Activated T-helper 1 cell treated with anti-CD3 and anti-CD28 coated beads, Interleukin-2, amount 50 U/mL, for 16 hours (primary cell): ENCODE data around the gene C2CD4C.
"Not testable (repeated sequence)": the region's sequence is repeated elsewhere in the genome, so short reads cannot be mapped to it uniquely, and the experiment has no call there.

Experiments
- DNase-seq, 2 donors: peaks; one replicate each; pipeline ENCODE4 v3.0.0-alpha.2; 2020; ENCODE audit warnings: low read depth in 1 of 2, low spot score in 1 of 2

C2CD4C gene

GRCh38 chr19:415292-415691 lies 6.3 kb upstream of the C2CD4C start:
- no peak for DNase-seq

- DNase-seq = no peak
Observed at GRCh38 chr19:413756-414420, 4.9 kb upstream of the C2CD4C start.

- no peak for DNase-seq
Observed at GRCh38 chr19:412356-413355, 3.7 kb upstream of the C2CD4C start.

- no peak for DNase-seq
Observed at GRCh38 chr19:411723-412355, 2.9 kb upstream of the C2CD4C start.

DNA sequence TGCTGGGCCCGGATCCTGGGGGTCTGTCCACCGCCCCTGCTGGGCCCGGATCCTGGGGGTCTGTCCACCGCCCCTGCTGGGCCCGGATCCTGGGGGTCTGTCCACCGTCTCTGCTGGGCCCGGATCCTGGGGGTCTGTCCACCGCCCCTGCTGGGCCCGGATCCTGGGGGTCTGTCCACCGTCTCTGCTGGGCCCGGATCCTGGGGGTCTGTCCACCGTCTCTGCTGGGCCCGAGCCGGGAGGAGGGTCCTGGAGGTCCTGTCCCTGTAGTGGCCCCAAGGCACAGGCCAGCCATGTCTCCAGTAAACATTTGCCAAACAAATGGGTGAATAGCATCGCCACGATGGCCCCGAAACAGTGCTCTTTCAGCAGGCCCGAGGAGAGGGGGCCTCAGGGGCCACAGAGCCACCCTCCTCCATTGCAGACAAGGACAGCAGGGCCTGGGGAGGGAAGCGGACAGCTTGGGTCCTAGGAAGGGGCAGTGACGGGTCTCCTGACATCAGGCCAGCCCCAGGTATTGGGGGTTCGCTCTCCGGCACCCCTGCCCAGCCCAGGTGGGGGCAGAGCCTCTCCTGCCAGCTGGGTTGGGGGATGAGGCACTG lies 2.3 kb upstream of the C2CD4C start:
- DNase-seq = not testable (repeated sequence)

- DNase-seq = no peak
Observed at GRCh38 chr19:410243-410781, 1.4 kb upstream of the C2CD4C start.

DNA sequence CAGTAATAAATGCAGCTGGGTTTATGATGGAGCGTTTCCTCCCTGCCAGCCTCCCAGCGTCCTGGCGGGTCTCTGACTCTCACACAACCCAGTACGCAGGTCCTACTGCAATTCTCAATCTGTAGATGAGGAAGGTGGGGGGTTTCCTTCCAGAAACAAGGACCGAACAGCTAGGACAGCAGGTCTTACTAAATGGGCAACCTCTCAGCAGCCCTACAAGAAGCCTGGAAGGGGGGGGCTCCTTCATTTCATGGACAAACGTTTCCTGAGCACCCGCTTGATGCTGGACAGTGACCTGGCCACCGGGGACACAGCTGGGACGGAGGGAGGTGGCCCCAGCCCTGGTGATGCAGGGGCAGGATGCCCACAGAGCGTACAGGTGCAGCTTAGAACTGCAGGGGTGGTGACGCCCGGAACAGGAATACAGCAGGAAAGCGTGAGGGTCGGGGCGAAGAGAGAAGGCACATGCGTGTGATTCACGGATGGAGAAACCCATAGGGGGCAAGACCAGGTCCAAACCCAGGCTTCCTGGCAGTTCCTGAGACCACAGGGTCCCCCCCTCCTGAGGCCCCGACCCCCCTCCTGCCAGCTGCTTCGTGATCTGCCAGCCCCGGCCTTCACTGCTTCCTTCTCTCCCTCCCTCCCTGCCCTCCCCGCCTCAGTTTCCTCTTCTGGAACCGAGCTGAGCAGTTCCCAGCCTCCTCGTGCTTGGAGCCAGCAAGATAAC lies 732 bp upstream of the C2CD4C start:
- no peak for DNase-seq

DNA sequence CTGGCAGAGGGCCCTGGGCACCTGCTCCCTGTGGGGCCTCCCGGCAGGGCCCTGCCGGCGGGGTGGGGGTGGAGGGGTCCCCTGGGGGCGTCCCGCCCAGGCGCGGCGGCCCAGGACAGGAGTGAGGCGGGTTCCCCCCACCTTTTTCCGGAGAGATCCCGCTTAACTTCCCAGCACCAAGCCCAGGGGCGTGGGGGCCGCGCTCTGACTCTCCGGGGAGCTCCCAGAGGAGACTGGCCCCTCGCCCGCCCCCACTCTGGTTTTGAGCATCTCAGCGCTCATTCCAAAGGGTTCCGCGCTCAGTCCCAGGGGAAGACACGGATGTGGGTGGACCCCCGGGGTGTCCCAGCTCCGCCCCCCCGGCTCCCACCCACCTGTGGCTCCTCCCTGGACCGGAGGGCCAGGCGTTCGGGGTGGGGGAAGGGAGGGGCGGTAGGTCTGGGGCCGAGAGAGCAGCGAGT lies 476 bp downstream of the C2CD4C start:
- DNase-seq = no peak

- DNase-seq = no peak
Observed at GRCh38 chr19:407511-408440, 1.2 kb downstream of the C2CD4C start.

DNA sequence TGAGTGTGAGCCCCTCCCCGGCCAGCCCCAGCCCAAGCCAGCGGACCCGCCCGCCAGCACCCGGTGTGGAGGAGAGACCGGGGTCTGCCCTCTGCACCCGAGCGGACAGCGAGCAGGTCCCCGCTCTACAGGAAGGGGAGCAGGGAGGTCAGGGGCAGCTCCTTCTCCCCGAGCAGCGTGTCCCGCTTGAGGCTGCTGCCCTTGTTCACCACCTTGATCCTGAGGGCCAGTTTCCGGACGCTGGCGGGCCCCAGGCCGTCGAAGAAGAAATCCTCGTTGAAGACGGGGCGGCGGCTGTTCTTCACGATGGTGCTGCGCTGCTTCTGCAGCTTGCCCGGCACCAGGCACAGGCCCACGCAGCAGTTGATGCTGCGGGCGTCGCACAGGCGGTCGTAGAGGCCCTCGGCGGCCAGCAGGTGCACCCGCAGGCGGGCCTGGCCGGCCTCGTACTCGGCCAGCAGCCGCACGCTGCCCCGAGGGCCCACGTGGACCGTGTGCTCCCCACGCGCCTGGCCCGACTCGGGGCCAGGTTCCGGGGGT lies 1.9 kb downstream of the C2CD4C start:
- no peak for DNase-seq

GRCh38 chr19:406135-406781 lies 2.7 kb downstream of the C2CD4C start:
- DNase-seq = no peak

GRCh38 chr19:405121-405965 lies 3.6 kb downstream of the C2CD4C start:
- no peak for DNase-seq

GRCh38 chr19:403221-404027 lies 5.5 kb downstream of the C2CD4C start:
- no peak for DNase-seq

GRCh38 chr19:402786-403185 lies 6.2 kb downstream of the C2CD4C start:
- no peak for DNase-seq

DNA sequence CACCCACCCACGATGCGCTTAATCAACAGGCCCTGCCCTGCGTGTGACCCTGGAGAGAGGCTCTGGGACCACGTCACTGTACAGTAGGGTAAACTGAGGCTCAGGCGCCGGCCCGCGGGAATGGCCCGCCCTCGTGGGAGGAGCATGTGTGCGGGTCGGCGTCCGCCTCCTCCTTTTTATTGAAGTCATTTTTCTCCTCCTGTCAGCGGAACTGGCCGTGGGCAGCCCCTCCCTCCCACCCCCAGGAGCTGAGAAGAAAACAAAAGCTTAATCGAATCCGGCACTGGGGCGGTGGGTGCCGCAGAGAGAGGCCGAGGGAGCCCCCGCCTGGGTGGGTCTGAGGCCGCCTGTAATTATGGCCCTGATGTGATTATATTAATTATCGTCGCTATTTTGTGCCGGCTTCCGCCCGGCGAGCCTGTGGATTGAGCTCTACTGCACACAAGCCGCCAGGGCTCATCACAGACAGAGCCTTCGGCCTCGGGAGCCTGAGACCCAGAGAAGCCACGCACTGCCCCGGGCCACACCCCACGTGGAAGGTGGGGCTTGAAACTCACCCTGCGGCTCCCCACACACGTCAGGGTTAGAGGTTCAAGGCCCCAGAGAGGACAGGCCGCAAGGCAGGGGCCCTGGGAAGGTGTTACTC lies 7.0 kb downstream of the C2CD4C start:
- DNase-seq = no peak
